Chondrocyte (in vitro differentiated cells): ENCODE data around the gene EMILIN2. TPM values are rescaled to one million over a fixed set of nuclear protein-coding genes. Genes with fewer than 3 reads are reported as not detected.

ENCODE experiments used
- DNase-seq: peaks from one replicate; pipeline ENCODE4 v3.0.0; 2021; ENCODE audit warnings: mixed read lengths, low spot score
- H3K27ac Mint-ChIP-seq: one replicate; pipeline ENCODE4 v1.8.0; 2021; ENCODE audit warnings: mild to moderate bottlenecking, moderate library complexity, mixed read lengths; ENCODE audit not compliant: unreplicated experiment
- H3K27me3 Mint-ChIP-seq: 2 replicates; pipeline ENCODE4 v1.8.0; 2021; ENCODE audit warnings: low read depth, mixed read lengths
- H3K36me3 Mint-ChIP-seq: 2 replicates; pipeline ENCODE4 v1.8.0; 2021; ENCODE audit warnings: low read depth, mixed read lengths
- H3K4me1 Mint-ChIP-seq: 2 replicates; pipeline ENCODE4 v1.8.0; 2021; ENCODE audit warnings: low read depth, mild to moderate bottlenecking, mixed read lengths
- H3K4me3 Mint-ChIP-seq: one replicate; pipeline ENCODE4 v1.8.0; 2021; ENCODE audit warnings: mild to moderate bottlenecking, moderate library complexity, mixed read lengths; ENCODE audit not compliant: unreplicated experiment
- H3K9me3 Mint-ChIP-seq: 2 replicates; pipeline ENCODE4 v1.8.0; 2021; ENCODE audit warnings: low read depth, mixed read lengths
- total RNA-seq: library from RNA; stranded (reverse); gene quantifications from 3 replicates; pipeline ENCODE4 v1.2.1, GENCODE V29; 2021
- TF ChIP-seq, protein P1 (sequence below): fragments of 200-600 bp; sonication (generic); IDR thresholded peaks from 2 replicates; pipeline ENCODE4 v1.5.0; 2021; ENCODE audit warnings: antibody characterized with exemption, mild to moderate bottlenecking, moderate library complexity

The EMILIN2 gene
- total RNA-seq, 1 donor from 2014 or later: 9.9 TPM

DNA sequence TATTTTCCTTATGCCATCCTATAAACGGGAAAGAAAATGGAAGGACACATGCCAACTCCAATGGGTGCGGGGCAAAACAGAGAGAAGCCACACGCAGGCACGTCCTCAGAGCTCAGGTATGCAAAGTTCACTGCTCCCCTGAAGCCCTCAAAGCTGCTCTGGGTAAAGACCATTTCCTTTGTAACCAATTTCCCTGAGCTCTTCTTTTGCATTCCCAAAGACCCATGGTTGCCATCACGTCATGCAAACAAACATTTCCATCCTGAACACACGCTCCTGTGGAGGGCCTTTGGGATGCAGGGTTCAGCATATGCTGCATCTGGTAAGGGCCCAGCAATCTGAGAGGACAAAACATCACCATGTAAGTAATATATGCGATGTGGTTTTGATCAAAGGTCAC lies 69.4 kb downstream of the EMILIN2 start:
- H3K27me3 Mint-ChIP-seq: no peaks in the 10 kb centered on the region

DNA sequence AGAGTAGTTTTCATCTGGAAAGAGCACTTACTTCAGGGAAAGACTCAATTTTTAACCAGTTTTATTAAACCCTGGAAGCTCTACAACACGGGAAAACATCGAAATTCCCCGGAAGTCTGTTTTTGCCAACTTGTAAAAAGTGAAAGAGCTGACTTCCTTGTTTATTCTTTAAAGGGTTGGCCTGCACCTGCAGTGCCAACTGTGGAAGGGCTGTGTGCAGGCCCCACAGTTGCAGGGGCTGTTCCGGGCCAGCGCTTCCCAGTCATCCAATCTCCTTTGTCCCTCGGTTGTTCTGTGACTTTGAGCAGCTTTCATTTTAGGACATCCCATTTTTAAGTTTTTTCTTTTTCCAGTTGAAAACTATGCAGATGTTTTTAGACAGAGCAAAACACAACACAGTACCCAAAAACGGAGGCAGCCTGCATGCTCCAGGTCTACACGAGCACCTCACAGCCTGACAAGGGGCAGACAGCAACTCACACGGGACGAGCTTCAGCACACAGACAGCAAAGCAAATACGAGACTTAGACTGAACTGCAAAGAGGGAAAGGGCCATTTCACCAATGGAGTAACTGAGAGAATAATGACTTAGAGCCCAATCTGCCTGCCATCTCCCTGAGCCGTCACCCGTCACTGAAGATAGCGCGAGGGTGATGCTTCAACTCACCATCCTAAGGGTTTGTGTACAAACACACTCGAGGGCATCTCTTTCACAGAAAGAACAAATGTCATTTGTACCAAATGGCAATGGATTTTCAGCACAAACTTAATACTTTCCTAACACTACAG lies 70.6 kb downstream of the EMILIN2 start:
- H3K27ac Mint-ChIP-seq: no peak overlapping the region
- no peak for DNase-seq
- peaks cover 33% of the 10 kb centered on the region for H3K36me3 Mint-ChIP-seq
- H3K4me1 Mint-ChIP-seq: no peaks in the 10 kb centered on the region
- no peak overlapping the region for H3K4me3 Mint-ChIP-seq
- TF ChIP-seq, protein P1, sequence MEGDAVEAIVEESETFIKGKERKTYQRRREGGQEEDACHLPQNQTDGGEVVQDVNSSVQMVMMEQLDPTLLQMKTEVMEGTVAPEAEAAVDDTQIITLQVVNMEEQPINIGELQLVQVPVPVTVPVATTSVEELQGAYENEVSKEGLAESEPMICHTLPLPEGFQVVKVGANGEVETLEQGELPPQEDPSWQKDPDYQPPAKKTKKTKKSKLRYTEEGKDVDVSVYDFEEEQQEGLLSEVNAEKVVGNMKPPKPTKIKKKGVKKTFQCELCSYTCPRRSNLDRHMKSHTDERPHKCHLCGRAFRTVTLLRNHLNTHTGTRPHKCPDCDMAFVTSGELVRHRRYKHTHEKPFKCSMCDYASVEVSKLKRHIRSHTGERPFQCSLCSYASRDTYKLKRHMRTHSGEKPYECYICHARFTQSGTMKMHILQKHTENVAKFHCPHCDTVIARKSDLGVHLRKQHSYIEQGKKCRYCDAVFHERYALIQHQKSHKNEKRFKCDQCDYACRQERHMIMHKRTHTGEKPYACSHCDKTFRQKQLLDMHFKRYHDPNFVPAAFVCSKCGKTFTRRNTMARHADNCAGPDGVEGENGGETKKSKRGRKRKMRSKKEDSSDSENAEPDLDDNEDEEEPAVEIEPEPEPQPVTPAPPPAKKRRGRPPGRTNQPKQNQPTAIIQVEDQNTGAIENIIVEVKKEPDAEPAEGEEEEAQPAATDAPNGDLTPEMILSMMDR: no peak
- no peaks in the 10 kb centered on the region for H3K9me3 Mint-ChIP-seq
- no peaks in the 10 kb centered on the region for H3K27me3 Mint-ChIP-seq

More for the DNA sequence above, 69.4 kb downstream of the EMILIN2 start:
- H3K4me1 Mint-ChIP-seq: no peaks in the 10 kb centered on the region
- no peak overlapping the region for H3K4me3 Mint-ChIP-seq
- no peak for DNase-seq
- TF ChIP-seq, protein P1: no peak
- no peaks in the 10 kb centered on the region for H3K9me3 Mint-ChIP-seq
- H3K27ac Mint-ChIP-seq: no peak overlapping the region
- H3K36me3 Mint-ChIP-seq: peaks cover 29% of the 10 kb centered on the region

DNA sequence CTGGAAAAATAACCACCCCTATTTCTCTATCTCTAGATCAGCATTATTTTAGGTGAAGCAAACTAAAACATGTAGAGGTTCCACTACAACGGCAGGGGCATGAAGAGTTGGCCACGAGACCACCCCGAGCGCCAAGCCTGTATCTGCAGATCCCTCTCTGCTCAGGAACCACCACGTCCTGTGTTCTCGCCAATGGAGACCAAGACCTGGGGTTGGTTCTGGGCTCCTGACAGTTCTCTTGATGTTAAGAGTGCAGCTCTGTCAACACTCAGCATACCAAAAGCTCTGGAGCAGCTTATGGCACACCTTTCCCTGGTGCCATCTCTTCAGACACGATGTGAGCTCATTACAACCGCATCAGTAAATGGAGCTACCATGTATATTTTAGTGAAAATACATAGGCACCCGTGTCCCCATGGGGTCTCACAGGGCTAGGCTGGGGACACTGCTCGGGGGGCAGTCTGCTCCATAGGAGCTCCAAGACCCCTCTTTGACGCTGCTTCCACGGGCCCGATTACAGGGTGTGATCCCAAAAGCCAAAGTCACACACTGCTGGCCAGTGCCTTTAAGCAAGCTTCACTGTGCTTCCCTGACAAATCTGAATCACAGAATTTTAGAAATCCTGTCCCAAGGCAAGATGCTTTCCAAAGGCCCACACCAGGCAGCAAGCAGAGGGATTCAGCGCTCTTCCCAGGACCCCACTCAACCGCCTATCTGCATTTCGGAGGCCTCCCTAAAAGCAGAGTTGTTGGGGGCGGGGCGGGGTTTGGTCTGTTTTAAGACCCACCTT lies 72.2 kb downstream of the EMILIN2 start:
- no peaks in the 10 kb centered on the region for H3K27me3 Mint-ChIP-seq
- H3K36me3 Mint-ChIP-seq: peaks cover 37% of the 10 kb centered on the region
- no peak overlapping the region for H3K27ac Mint-ChIP-seq
- TF ChIP-seq, protein P1: no peak
- H3K4me1 Mint-ChIP-seq: no peaks in the 10 kb centered on the region
- DNase-seq: no peak
- H3K4me3 Mint-ChIP-seq: no peak overlapping the region
- H3K9me3 Mint-ChIP-seq: no peaks in the 10 kb centered on the region

DNA sequence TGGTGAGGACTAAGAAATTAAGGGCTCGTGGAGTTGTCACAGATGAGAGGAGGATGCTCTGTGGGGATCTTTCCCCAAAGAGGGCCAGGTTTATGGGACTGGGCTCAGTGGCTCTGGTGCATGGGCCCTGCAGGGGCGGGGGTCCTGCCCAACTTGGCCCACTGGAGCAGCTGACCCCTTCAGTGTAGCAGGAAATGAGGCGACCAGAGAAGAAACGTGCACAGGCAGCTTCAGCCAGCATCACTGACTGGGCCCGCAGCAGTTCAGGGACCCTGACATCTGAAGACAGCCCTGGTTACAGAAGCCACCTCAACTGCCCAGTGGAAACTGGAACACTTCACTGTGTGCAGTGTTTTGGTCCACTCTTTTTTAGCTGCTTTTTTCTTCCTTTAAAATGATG lies 72.8 kb downstream of the EMILIN2 start:
- no peak for DNase-seq
- Mint-ChIP-seq H3K4me1 (no peaks in the 10 kb centered on the region), H3K27ac (no peak overlapping the region), H3K9me3 (no peaks in the 10 kb centered on the region), H3K4me3 (no peak overlapping the region), H3K36me3 (peaks cover 40% of the 10 kb centered on the region), H3K27me3 (no peaks in the 10 kb centered on the region)
- TF ChIP-seq, protein P1: no peak

DNA sequence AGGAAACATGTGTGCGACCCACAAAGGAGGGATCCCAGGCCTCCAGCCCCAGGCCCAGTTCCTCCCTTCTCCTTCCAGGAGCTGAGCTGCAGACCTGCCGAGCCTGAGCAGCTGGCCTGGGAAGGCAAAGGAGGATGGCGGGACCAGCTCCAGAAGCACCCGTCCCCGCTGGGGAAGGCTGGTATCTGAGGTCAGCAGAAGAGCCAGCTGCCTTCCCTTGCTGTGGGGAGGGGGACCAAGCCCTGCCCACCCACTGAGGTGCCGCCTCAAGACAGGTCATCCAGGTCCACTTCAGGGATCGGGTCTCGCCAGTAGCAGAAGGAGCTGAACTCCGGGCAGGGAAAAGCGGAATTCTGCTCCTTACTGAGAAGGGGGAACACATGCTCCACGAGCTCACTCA lies 73.2 kb downstream of the EMILIN2 start:
- Mint-ChIP-seq H3K27ac (no peak overlapping the region), H3K4me1 (no peaks in the 10 kb centered on the region), H3K27me3 (no peaks in the 10 kb centered on the region), H3K36me3 (peaks cover 44% of the 10 kb centered on the region), H3K4me3 (no peak overlapping the region), H3K9me3 (no peaks in the 10 kb centered on the region)
- no peak for DNase-seq
- TF ChIP-seq, protein P1: no peak
